AG10803 (cell line): ENCODE measurements around the gene SPATA20.

Source experiments
- DNase-seq: peaks from one replicate; pipeline ENCODE4 v3.0.0; 2010; ENCODE audit warnings: low read depth
- H3K4me3 ChIP-seq: 2 replicates; pipeline ENCODE4 v1.5.1; 2011; ENCODE audit warnings: mild to moderate bottlenecking, low read length, control low read depth
- CTCF ChIP-seq: conservative IDR thresholded peaks from 2 replicates; pipeline ENCODE4 v1.5.1; 2011; ENCODE audit warnings: mild to moderate bottlenecking, low read length, control low read depth, inconsistent platforms

The SPATA20 gene

GRCh38 chr17:50571681-50572080 lies 24.7 kb downstream of the SPATA20 start:
- no peak for DNase-seq
- H3K4me3 ChIP-seq = no peak overlapping the region

DNA sequence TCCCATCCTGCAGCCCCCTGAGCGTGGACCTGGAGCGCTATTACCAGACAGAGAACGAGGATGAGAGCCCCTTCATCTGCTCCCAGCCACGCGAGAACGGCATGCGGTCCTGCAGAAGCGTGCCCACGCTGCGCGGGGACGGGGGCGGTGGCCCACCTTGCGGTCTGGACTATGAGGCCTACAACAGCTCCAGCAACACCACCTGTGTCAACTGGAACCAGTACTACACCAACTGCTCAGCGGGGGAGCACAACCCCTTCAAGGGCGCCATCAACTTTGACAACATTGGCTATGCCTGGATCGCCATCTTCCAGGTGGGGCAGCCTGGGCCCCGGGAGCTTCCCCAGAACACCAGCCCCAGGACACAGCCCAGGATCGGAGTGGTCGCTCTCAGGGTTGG lies 25.6 kb downstream of the SPATA20 start:
- no peak for DNase-seq
- H3K4me3 ChIP-seq = no peak overlapping the region
- TF ChIP-seq CTCF = no peak

More at GRCh38 chr17:50571681-50572080, 24.7 kb downstream of the SPATA20 start:
- TF ChIP-seq CTCF = no peak

DNA sequence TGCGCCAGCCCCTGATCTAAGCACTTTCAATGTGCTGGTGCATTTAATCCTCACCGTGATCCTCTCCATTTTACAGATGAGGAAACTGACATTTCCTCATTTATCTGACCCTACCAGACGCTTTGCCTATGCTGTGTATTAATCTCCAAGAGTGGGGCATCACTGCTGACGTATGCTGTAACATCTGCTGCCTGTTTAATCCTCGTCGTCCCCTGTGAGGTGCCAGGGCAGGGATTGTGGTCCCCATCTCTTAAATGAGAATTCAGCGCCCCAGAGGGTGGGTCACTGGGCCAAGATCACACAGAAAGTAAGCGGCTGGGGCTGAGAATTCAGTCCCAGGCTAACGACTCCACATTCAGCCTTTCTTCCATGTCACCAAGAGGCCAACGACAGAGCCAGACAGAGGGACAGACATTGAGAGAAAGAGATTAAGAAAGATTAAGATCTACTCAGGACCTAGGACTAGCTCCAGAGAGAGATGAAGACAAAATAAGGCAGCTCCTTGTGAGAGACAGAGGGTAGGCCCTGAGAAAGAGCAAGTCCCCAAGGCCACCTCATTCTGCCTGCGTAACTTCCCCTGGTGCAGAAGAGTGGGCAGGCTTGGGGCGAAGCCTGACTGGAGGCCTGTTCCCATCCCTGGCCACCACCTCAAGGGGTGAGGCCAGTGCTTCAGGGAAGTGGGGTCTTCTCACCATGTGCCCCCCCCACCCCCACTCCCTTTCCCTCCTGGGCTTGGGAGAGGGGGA lies 27.1 kb downstream of the SPATA20 start:
- no peak for DNase-seq
- TF ChIP-seq CTCF = no peak
- no peak overlapping the region for H3K4me3 ChIP-seq

DNA sequence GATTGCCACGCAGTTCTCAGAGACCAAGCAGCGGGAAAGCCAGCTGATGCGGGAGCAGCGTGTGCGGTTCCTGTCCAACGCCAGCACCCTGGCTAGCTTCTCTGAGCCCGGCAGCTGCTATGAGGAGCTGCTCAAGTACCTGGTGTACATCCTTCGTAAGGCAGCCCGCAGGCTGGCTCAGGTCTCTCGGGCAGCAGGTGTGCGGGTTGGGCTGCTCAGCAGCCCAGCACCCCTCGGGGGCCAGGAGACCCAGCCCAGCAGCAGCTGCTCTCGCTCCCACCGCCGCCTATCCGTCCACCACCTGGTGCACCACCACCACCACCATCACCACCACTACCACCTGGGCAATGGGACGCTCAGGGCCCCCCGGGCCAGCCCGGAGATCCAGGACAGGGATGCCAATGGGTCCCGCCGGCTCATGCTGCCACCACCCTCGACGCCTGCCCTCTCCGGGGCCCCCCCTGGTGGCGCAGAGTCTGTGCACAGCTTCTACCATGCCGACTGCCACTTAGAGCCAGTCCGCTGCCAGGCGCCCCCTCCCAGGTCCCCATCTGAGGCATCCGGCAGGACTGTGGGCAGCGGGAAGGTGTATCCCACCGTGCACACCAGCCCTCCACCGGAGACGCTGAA lies 28.7 kb downstream of the SPATA20 start:
- H3K4me3 ChIP-seq = no peak overlapping the region
- 0 out of 2 replicates have a peak, but pooled peaks have one; percentile 2 for TF ChIP-seq CTCF
- DNase-seq = no peak

DNA sequence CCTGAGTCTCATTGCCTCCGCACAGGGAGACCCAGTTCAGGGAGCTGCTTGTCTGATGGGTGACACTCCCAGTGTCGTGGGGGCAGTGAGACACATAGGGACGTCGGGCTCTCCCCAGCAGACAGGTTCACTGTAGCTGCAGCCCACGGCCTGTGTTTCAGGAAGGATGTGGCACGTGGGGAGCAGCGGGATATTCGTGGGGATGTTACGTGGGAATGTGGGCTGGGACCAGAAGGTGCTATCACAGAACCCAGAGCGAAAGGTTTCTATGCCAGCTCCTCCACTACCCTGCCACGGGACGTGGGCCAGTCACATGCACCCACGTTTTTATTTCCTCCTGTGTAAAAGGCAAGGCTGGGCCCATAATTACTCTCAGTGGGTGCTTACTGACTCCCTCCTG lies 29.9 kb downstream of the SPATA20 start:
- no peak for DNase-seq
- H3K4me3 ChIP-seq = no peak overlapping the region
- no peak for TF ChIP-seq CTCF

DNA sequence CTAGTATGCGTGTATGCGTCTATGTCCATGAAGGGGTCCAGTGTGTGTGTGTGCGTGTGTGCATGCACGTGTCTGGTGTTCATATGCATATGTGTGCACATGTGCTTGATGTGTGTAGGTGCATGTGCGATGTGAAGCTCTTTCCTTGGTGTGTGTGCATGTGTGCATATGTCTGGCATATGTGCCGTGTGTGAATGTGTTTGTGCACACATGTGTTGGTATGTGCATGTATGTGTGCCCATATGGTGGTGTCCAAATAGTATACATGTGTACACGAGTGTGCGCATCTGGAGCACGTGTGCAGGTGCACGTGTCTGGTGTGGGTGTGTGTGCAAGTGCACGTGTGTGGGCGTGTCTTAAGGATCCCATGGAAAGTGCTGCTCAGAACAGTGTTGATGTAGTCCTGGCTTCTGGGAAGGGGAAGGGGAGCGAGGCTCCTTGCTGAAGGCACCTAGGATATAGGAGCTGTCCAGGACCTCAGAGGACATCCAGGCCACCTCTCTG lies 30.5 kb downstream of the SPATA20 start:
- no peak overlapping the region for H3K4me3 ChIP-seq
- no peak for DNase-seq
- no peak for TF ChIP-seq CTCF

GRCh38 chr17:50578173-50578572 lies 31.2 kb downstream of the SPATA20 start:
- DNase-seq = no peak
- TF ChIP-seq CTCF = no peak
- H3K4me3 ChIP-seq = no peak overlapping the region
